ENCODE data around the gene FCHSD2.

Gene FCHSD2

GRCh38 chr11:72904016-72904415 lies 238.1 kb downstream of the FCHSD2 start:
- no peak for TF ChIP-seq ZNF274 (IDR thresholded peaks at IDR 0.05; ENCODE audit: low read depth, low read length)
- no peak overlapping the region for H3K4me3 ChIP-seq (ENCODE audit: low read length)

- no peak overlapping the region for H3K4me3 ChIP-seq (ENCODE audit: low read length)
- no peak for TF ChIP-seq ZNF274 (IDR thresholded peaks at IDR 0.05; ENCODE audit: low read depth, low read length)
Measured at GRCh38 chr11:72901374-72901773, 240.7 kb downstream of the FCHSD2 start.

DNA sequence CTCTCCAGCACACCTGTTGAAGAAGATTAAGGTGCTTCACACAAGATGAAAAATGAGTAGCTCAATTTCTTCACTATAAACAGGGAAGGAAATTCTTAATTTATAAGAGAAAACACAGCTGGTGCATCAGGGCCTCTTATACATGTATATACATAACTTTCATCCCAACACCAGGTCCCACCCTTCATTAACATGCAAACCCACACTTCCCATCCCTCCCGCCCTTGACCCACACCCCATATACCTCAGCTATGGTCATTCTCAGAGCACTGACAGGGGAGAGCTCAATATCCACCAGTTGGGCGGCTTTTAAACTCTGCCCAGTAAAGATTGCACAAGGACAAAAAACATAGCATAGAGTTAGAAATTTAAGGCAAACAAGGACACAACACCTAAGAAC lies 242.1 kb downstream of the FCHSD2 start:
- no peak for TF ChIP-seq ZNF274 (IDR thresholded peaks at IDR 0.05; ENCODE audit: low read depth, low read length)

DNA sequence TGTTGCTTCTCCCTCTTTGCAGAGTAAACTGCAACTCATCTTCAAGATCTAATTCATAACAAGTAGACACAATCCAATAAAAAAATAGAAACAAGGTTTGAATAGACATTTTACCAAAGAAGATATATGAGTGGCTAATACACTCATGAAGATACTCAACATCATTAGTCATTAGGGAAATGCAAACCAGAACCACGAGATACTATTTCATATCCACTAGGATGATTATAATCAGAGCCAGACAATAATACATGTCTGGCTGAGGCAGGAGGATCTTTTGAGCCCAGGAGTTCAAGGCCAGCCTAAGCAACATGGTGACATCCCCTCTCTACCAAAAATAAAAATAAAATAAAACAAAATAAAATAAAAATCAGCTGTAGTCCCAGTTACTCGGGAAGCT lies 242.9 kb downstream of the FCHSD2 start:
- TF ChIP-seq ZNF274 (IDR thresholded peaks at IDR 0.05; ENCODE audit: low read depth, low read length), result no peak
- H3K4me3 ChIP-seq (ENCODE audit: low read length), result no peak overlapping the region

More for the DNA sequence above, 242.1 kb downstream of the FCHSD2 start:
- no peak overlapping the region for H3K4me3 ChIP-seq (ENCODE audit: low read length)

DNA sequence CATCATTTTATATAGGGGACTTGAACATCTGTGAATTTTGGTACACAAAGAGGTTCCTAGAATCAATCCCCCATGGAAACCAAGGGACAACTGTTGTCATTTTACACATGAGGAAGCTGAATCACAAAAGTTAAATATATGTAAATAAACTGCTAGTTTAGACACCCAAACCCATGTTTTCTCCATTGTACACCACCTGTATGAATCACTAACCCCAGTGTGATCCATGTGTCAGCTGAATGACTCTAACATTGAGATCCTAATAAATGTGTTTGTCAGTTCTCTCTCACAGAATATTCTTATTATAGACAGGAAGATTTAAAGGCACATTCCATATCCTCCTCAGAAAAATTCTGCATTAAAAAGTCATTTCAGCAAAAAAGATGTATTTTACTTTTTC lies 244.6 kb downstream of the FCHSD2 start:
- TF ChIP-seq ZNF274 (IDR thresholded peaks at IDR 0.05; ENCODE audit: low read depth, low read length), result no peak

DNA sequence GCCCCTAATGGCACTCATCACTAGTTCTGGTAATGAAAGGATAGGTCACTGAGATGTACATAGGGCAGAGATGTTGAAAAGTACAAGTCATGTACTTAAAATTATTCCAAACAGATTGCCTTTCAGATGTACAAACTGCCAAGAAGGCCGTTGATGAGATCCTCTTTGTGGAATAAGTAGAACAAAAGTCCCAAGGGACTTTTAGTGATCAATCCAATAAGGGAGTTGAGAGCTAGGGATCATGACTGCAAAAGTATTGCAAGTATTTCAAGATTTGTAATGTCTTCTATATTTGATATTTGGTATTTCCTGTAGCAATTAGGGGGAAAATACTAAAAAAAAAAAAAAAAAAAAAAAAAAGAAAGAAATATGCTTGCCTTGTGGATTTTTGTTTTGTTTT lies 245.7 kb downstream of the FCHSD2 start:
- no peak for TF ChIP-seq ZNF274 (IDR thresholded peaks at IDR 0.05; ENCODE audit: low read depth, low read length)
- no peak overlapping the region for H3K4me3 ChIP-seq (ENCODE audit: low read length)

More for the DNA sequence above, 244.6 kb downstream of the FCHSD2 start:
- H3K4me3 ChIP-seq (ENCODE audit: low read length), result no peak overlapping the region

DNA sequence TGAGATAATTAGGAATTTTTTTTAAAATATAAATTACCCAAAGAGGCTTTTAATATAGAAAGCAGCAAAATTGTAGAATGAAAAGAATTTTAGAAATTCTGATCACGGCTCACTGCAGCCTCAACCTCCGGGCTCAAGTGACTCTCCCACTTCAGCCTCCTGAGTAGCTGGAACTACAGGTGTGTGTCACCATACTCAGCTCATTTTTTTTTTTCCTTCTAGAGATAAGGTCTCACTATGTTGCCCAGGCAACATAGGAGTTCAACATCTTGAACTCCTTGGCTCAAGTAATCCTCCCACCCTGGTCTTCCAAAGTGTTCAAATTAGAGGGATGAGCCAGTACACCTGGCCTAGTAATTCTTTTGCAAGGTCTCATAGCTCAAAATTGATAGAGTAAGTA lies 251.2 kb downstream of the FCHSD2 start:
- H3K4me3 ChIP-seq (ENCODE audit: low read length), result no peak overlapping the region
- no peak for TF ChIP-seq ZNF274 (IDR thresholded peaks at IDR 0.05; ENCODE audit: low read depth, low read length)

DNA sequence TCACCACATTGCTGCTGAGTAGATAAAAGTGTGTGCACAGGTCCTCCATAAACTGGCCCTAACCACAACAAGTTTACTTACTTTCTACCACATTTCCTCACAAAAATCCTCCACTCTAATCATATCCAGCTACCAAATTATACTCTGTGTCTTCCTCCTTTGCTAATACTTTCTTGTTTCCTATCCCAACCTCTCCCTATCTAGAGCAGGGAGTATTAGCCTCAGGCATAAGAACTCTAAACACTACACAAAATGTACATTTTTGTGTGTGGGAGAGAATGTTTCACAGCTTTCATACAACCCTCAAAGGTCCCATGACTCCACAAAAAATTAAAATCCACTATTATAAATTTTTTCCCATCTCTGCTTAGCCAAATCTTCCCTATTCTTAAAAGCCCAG lies 255.5 kb downstream of the FCHSD2 start:
- no peak overlapping the region for H3K4me3 ChIP-seq (ENCODE audit: low read length)
- no peak for TF ChIP-seq ZNF274 (IDR thresholded peaks at IDR 0.05; ENCODE audit: low read depth, low read length)

- H3K4me3 ChIP-seq (ENCODE audit: low read length), result no peak overlapping the region
- TF ChIP-seq ZNF274 (IDR thresholded peaks at IDR 0.05; ENCODE audit: low read depth, low read length), result no peak
Measured at GRCh38 chr11:72885749-72886609, 256.1 kb downstream of the FCHSD2 start.

- no peak overlapping the region for H3K4me3 ChIP-seq (ENCODE audit: low read length)
- TF ChIP-seq ZNF274 (IDR thresholded peaks at IDR 0.05; ENCODE audit: low read depth, low read length), result no peak
Measured at GRCh38 chr11:72876147-72876546, 266.0 kb downstream of the FCHSD2 start.

DNA sequence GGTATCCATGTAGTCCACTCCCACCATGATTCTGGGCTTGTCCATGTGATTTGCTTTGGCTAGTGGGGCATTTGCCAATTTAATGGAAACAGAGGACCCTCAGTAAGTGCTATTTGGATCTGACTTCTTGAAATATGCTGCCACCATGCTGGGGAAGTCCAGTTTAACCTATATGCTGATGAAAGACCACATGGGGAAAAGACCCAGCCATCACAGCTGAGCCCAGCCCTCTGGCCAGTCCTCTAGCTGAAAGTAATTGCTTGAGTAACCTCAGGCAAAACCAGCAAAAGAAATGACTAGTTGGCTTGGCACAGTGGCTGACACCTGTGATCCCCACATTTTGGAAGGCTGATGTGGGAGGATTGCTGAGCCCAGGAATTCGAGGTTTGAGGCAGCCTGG lies 266.4 kb downstream of the FCHSD2 start:
- TF ChIP-seq ZNF274 (IDR thresholded peaks at IDR 0.05; ENCODE audit: low read depth, low read length), result no peak
- no peak overlapping the region for H3K4me3 ChIP-seq (ENCODE audit: low read length)

GRCh38 chr11:72872012-72872411 lies 270.1 kb downstream of the FCHSD2 start:
- H3K4me3 ChIP-seq (ENCODE audit: low read length), result no peak overlapping the region
- TF ChIP-seq ZNF274 (IDR thresholded peaks at IDR 0.05; ENCODE audit: low read depth, low read length), result no peak

- no peak for TF ChIP-seq ZNF274 (IDR thresholded peaks at IDR 0.05; ENCODE audit: low read depth, low read length)
- no peak overlapping the region for H3K4me3 ChIP-seq (ENCODE audit: low read length)
Measured at GRCh38 chr11:72871119-72871518, 271.0 kb downstream of the FCHSD2 start.

DNA sequence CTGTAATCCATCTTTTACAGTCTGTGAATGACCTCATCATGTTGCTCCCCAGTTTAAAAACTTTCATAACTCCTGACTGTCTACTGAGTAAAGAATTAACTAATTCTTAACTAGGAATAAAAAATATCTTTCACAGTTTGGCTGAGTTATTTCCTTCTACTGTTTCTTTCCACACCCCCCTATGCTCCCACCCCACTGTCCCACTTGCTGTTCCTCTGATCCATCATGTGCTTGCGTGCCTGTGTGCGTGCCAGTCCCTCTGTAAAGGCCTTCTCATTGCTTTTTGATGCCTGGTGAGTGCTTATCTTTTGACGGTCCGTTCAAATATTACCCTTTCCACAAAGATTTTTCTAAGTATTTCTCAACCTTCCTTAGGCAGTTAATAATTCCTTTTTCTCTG lies 272.3 kb downstream of the FCHSD2 start:
- no peak for TF ChIP-seq ZNF274 (IDR thresholded peaks at IDR 0.05; ENCODE audit: low read depth, low read length)
- H3K4me3 ChIP-seq (ENCODE audit: low read length), result no peak overlapping the region

DNA sequence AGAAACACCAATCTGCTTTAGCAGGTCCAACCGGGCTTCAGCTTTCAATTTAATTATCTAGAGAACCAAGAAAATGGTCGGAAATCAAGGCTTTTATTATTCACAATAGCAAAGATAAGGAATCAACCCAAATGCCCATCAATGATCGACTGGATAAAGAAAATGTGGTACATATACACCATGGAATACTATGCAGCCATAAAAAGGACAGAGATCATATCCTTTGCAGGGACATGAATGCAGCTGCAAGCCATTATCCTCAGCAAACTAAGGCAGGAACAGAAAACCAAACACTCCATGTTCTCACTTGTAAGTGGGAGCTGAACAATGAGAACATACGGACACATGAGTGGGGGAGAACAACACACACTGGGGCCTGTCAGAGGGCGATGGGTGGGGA lies 274.1 kb downstream of the FCHSD2 start:
- no peak overlapping the region for H3K4me3 ChIP-seq (ENCODE audit: low read length)
- no peak for TF ChIP-seq ZNF274 (IDR thresholded peaks at IDR 0.05; ENCODE audit: low read depth, low read length)
